H1 (cell line): ENCODE measurements around the gene PCP4. TPM values are rescaled to one million over a fixed set of nuclear protein-coding genes. Genes with fewer than 3 reads are reported as not detected.

ENCODE experiments used
- RBBP5 ChIP-seq: IDR thresholded peaks from 2 replicates; pipeline ENCODE4 v1.7.1; 2012; ENCODE audit warnings: low read depth, mild to moderate bottlenecking, inconsistent platforms, low read length, moderate library complexity, borderline replicate concordance
- polyA plus RNA-seq, 7 experiments: library from polyadenylated mRNA; depleted of rRNA in 3 of 7; stranded (reverse) in 5 of 7; unstranded in 2 of 7; fragments of >200 nt in 5 of 7; fragments of 200-250 nt in 2 of 7; gene quantifications; 1 replicate in 5 of 7; 2 replicates in 1 of 7; 4 replicates in 1 of 7; pipeline versions ENCODE4 v1.2.1 to v1.2.3, GENCODE V29; 2011 to 2013; ENCODE audit warnings: missing spikeins in 2 of 7, mixed read lengths in 2 of 7
- total RNA-seq: library from RNA; stranded (reverse); fragmentation: NEBNext Ultra II Directional; extraction: Animal tissue kit (Norgen Biotek cat#: 25700); gene quantifications from 2 replicates; pipeline ENCODE4 v1.2.1, GENCODE V29; 2021

PCP4 gene
- total and polyA plus RNA-seq, 2 of the 8 experiments (the other 6 are each of a cell fraction or from before 2014, with no cell fraction given): 1.8 to 2.4 TPM

- TF ChIP-seq RBBP5: no peak
These were observed 68.5 kb downstream of the PCP4 start (continued) for GRCh38 chr21:39935716-39936115.
